Common myeloid progenitor, CD34-positive (primary cell): ENCODE data around the gene FKBP2.

Source experiments
- CTCF ChIA-PET: fragments of 350-600 bp; sonication (Branson Sonifier 250); formaldehyde crosslinking; loops from one replicate; lab custom pipeline; 2021; ENCODE audit warnings: antibody characterized with exemption; lab: Charles Lee
- POLR2A ChIA-PET: fragments of 350-600 bp; sonication (Branson Sonifier 250); formaldehyde crosslinking; loops from one replicate; lab custom pipeline; 2021; ENCODE audit warnings: antibody characterized with exemption; lab: Charles Lee
- DNase-seq, 3 donors: peaks; one replicate each; pipeline versions ENCODE4 v3.0.0 to v3.0.0-alpha.2; 2013
- H3K27ac ChIP-seq, 2 experiments: 1 replicate in 1 of 2; 2 replicates in 1 of 2; pipeline ENCODE4 v1.7.0; 2013; ENCODE audit warnings: inconsistent platforms in 2 of 2, low read length in 2 of 2, mild to moderate bottlenecking in 2 of 2, low read depth in 1 of 2, moderate library complexity in 1 of 2; ENCODE audit not compliant: severe bottlenecking in 2 of 2, insufficient read depth in 1 of 2, poor library complexity in 1 of 2
- H3K27me3 ChIP-seq, 5 experiments: replicated peaks in 2 of 5; 1 replicate in 3 of 5; 2 replicates in 2 of 5; pipeline versions ENCODE4 v1.6.1 to v1.7.0; 2013; ENCODE audit warnings: low read length in 4 of 5, mild to moderate bottlenecking in 2 of 5, moderate library complexity in 2 of 5, inconsistent platforms in 1 of 5; ENCODE audit not compliant: insufficient read depth in 5 of 5, control insufficient read depth in 4 of 5
- H3K36me3 ChIP-seq, 4 experiments: 1 replicate in 2 of 4; 2 replicates in 2 of 4; pipeline versions ENCODE4 v1.6.1 to v1.7.0; 2013; ENCODE audit warnings: low read length in 3 of 4, control low read depth in 1 of 4, mild to moderate bottlenecking in 1 of 4; ENCODE audit not compliant: control insufficient read depth in 4 of 4, insufficient read depth in 4 of 4
- H3K4me1 ChIP-seq, 4 experiments: 1 replicate in 3 of 4; 2 replicates in 1 of 4; pipeline versions ENCODE4 v1.6.1 to v1.7.1; 2013; ENCODE audit warnings: low read length in 3 of 4, mild to moderate bottlenecking in 3 of 4, control low read depth in 1 of 4, inconsistent platforms in 1 of 4, moderate library complexity in 1 of 4; ENCODE audit not compliant: control insufficient read depth in 4 of 4, insufficient read depth in 4 of 4; ENCODE audit errors: control extremely low read depth in 1 of 4
- H3K4me3 ChIP-seq, 7 experiments: 1 replicate in 4 of 7; 2 replicates in 3 of 7; pipeline versions ENCODE4 v1.5.1 to v1.7.0; 2013; ENCODE audit warnings: mild to moderate bottlenecking in 7 of 7, low read length in 6 of 7, moderate library complexity in 6 of 7, inconsistent platforms in 2 of 7, low read depth in 2 of 7, control low read depth in 1 of 7; ENCODE audit not compliant: insufficient read depth in 4 of 7, control insufficient read depth in 1 of 7; ENCODE audit errors: extremely low read depth in 1 of 7
- H3K9me3 ChIP-seq, 5 experiments: 1 replicate in 4 of 5; 2 replicates in 1 of 5; pipeline versions ENCODE4 v1.6.1 to v1.7.1; 2013; ENCODE audit warnings: low read length in 4 of 5, mild to moderate bottlenecking in 2 of 5, inconsistent platforms in 1 of 5, low read depth in 1 of 5, moderate library complexity in 1 of 5; ENCODE audit not compliant: control insufficient read depth in 4 of 5, insufficient read depth in 2 of 5; ENCODE audit errors: control extremely low read depth in 1 of 5
- WGBS: methylation state at CpG from one replicate; pipeline ENCODE4 v1.1.5; 2013; ENCODE audit not compliant: insufficient coverage; 5-methylcytosine and 5-hydroxymethylcytosine counted together

The FKBP2 gene

DNA sequence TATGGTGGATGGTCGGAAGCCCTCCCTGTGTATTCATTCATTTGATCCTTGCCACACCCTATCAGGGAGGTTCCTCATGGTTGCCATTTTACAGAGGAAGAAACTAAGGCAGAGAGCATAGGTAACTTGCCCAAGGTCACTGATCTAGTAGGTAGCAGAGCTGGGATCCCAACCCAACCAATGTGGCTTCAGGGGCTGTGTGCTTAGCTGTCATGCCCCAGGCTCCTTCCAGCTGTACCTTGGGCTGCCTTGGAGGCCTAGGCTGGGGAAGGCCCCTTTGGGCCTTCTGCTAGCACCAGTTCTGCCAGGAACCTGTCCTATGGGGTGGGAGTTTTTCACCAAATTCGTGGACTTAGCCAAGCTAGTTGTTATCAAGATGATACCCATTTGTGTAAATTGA lies 34.9 kb downstream of the FKBP2 start:
- no peaks in the 10 kb centered on the region for H3K9me3 ChIP-seq
- H3K36me3 ChIP-seq = peaks cover 4 to 29% (median 22%) of the 10 kb centered on the region in 4 experiments
- H3K4me1 ChIP-seq = peaks cover 0 to 15% (median 10%) of the 10 kb centered on the region in 4 experiments
- POLR2A ChIA-PET = interaction anchor here (0.6 kb wide), 2 partner anchors 21 to 1618 kb away, joined by 3 to 5 read pairs; no protein-coding TSS in a partner anchor
- H3K4me3 ChIP-seq = no peak overlapping the region
- H3K27ac ChIP-seq = no peak overlapping the region
- CTCF ChIA-PET = interaction anchor here (0.8 to 4.8 kb wide), 3 partner anchors 25 to 72 kb away, joined by 3 to 19 read pairs (median 4); partner anchors contain the start of gene CATSPERZ
- no peaks in the 10 kb centered on the region for H3K27me3 ChIP-seq
- no peak for DNase-seq
- 100% methylated on average over 1 of the region's 2 CpGs for WGBS

DNA sequence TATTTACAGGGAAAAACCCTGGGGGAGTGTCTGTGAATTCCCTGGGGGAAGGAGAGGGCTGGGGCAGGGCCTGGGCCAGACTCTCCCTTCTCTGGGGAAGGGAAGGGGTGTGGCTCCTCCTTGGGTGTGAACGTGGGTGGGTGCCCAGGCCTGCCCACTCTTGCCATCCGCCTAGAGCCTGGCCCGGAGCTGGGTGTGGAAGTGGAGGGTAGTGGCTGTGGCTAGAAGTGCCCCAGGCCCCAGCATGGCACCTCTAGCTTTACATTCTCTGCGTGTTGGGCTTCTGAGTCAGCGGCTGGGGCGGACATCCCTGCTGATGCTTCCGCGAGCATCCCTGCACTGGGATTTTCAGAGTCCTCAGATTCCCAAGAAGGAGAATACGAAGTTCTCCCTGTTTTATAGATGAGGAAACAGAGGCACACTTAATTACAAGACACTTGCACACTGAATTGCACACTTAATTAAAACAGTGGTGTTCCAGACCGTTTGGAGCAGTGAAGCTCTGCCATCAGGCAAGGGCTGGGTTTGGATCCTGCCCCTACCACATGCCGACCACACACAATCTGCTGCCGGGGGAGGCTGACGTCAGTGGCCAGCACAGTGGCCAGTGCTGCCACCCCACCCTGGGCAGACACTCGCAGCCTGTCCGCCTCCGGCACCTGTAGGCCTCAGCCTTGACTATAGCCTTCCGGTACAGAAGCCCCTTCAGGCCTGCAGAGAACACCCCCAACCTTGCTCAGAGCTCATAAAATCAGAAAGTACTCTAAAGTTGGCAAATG lies 35.9 kb downstream of the FKBP2 start:
- Histone ChIP-seq H3K4me3 (no peak overlapping the region), H3K36me3 (peaks cover 4 to 33% (median 24%) of the 10 kb centered on the region in 4 experiments), H3K9me3 (no peaks in the 10 kb centered on the region), H3K27ac (no peak overlapping the region), H3K27me3 (no peaks in the 10 kb centered on the region), H3K4me1 (peaks cover 0 to 9% (median 5%) of the 10 kb centered on the region in 4 experiments)
- CTCF ChIA-PET = interaction anchor here (0.6 to 4.8 kb wide), 7 partner anchors 9 to 48 kb away, joined by 3 to 19 read pairs (median 3); partner anchors contain the start of genes CATSPERZ and GPR137
- POLR2A ChIA-PET = no interaction called here
- DNase-seq = no peak
- 99% methylated on average over 14 of the region's 17 CpGs for WGBS

DNA sequence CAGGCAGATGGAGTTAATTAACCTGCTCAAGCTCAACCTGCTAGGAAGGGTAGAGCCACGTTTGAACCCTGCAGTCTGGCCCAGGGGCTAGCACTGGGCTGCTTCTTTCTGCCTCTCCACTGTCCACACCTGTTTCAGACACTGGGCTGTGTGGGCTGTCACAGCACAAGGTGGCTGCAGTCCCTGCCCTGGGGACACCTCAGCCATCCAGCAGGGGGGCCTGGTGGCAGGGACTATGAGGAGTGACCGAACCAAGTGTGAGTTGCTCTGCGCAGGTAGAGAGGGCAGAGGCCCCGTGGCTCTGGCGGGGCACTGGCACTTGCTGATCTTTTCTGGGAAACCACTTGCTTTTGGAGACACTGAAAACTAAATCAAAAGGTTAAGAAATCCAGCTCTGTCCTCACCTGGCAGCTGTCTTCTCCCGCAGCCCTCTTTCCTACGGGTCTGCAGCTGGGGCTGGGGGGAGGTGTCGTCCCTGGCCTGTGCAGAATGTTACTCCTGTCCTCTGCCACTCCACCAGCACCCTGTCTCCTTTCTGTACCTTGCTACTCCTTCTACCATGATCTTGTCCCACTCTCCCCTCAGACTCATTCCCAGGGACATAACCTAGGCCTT lies 37.8 kb downstream of the FKBP2 start:
- Histone ChIP-seq H3K4me1 (peaks cover 0 to 5% (median under 1%) of the 10 kb centered on the region in 4 experiments), H3K27ac (no peak overlapping the region), H3K27me3 (no peaks in the 10 kb centered on the region), H3K9me3 (no peaks in the 10 kb centered on the region), H3K36me3 (peaks cover 6 to 33% (median 24%) of the 10 kb centered on the region in 4 experiments), H3K4me3 (no peak overlapping the region)
- ChIA-PET CTCF (interaction anchor here (0.7 to 4.8 kb wide), 4 partner anchors 11 to 54 kb away, joined by 3 to 19 read pairs (median 4); partner anchors contain the start of gene CATSPERZ), POLR2A (no interaction called here)
- no peak for DNase-seq
- 93% methylated on average over 8 of the region's 8 CpGs for WGBS

DNA sequence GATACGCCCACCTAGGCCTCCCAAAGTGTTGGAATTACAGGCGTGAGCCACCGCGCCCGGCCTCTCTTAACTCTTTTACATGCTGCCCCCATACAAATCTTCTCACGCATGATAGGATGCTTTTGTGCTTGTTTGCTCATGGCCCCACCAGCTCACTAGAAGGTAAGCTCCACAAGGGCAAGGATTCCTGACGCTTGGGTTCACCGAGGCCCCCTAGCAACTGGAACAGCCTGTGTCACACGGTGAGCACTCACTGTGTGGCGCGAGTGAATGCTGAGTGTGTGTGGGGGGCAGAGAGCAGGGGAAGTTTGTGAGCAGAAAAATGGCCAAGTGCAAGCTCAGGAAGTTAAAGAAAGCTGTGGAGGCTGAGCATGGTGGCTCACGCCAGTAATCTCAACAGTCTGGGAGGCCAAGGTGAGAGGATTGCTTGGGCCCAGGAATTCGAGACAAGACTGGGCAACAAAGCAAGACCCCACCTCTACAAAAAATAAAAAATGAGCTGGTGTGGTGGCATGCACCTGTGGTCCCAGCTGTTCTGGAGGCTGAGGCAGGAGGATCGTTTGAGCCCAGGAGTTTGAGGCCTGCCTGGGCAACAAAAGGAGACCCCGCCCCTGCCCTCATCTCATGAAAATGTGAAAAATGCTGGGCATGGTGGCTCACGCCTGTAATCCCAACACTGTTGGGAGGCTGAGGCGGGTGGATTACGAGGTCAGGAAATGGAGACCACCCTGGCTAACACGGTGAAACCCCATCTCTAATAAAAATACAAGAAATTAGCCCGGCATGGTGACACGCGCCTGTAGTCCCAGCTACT lies 41.3 kb downstream of the FKBP2 start:
- 98% methylated on average over 15 of the region's 22 CpGs for WGBS
- Histone ChIP-seq H3K4me1 (peaks cover 0 to 21% (median 20%) of the 10 kb centered on the region in 4 experiments), H3K36me3 (peaks cover 4 to 26% (median 12%) of the 10 kb centered on the region in 4 experiments), H3K27ac (no peak overlapping the region), H3K4me3 (no peak overlapping the region), H3K9me3 (no peaks in the 10 kb centered on the region), H3K27me3 (no peaks in the 10 kb centered on the region)
- ChIA-PET CTCF (interaction anchor here (0.6 to 6.4 kb wide), 5 partner anchors 11 to 122 kb away, joined by 3 to 42 read pairs (median 3); partner anchors contain the start of gene CATSPERZ), POLR2A (interaction anchor here (0.7 kb wide), 1 partner anchor 45 kb away, joined by 6 read pairs; no protein-coding TSS in a partner anchor)
- DNase-seq = no peak

DNA sequence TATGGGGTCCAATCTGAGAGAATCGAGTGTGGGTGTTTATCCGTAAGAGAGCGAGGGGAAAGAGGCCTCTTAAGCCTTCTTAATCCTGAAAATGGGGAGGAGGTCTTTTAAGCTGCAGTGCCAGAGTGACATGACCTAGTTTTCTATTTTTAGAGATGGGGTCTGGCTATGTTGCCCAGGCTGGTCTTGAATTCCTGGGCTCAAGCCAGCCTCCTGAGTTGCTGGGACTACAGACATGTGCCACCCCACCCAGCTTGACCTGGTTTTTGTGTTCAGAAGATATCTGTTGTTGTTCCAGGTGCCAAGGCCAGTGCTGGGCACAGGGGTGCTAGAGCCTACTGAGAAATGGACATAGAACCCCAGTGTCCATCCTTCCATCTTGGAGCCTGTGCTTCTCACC lies 42.2 kb downstream of the FKBP2 start:
- H3K36me3 ChIP-seq = peaks cover 4 to 21% (median 9%) of the 10 kb centered on the region in 4 experiments
- H3K4me1 ChIP-seq = peaks cover 0 to 21% (median 20%) of the 10 kb centered on the region in 4 experiments
- H3K9me3 ChIP-seq = no peaks in the 10 kb centered on the region
- no peak overlapping the region for H3K4me3 ChIP-seq
- ChIA-PET POLR2A (interaction anchor here (2.9 kb wide), 1 partner anchor 13 kb away, joined by 30 read pairs; no protein-coding TSS in a partner anchor), CTCF (interaction anchor here (0.6 to 6.4 kb wide), 8 partner anchors 9 to 123 kb away, joined by 3 to 42 read pairs (median 6); partner anchors contain the start of genes CATSPERZ, FERMT3 and PLCB3)
- DNase-seq = no peak
- no peaks in the 10 kb centered on the region for H3K27me3 ChIP-seq
- WGBS = 100% methylated on average over 3 of the region's 3 CpGs
- peak overlapping the region; percentile 28 to 99 for H3K27ac ChIP-seq
